ENCODE results near the gene AGO1.
"Not testable (repeated sequence)": the region's sequence is repeated elsewhere in the genome, so short reads cannot be mapped to it uniquely, and the experiment has no call there.

AGO1 gene

GRCh38 chr1:35869245-35869950 lies 13.6 kb upstream of the AGO1 start:
- DNase-seq, result not testable (repeated sequence)

- DNase-seq, result no peak
Observed at GRCh38 chr1:35870651-35871309, 12.2 kb upstream of the AGO1 start.

GRCh38 chr1:35873243-35873750 lies 9.7 kb upstream of the AGO1 start:
- no peak for DNase-seq

GRCh38 chr1:35874115-35874514 lies 8.9 kb upstream of the AGO1 start:
- DNase-seq, result not testable (repeated sequence)

- peak; percentile 20 for DNase-seq
Observed at GRCh38 chr1:35876988-35877387, 6.0 kb upstream of the AGO1 start.

GRCh38 chr1:35881850-35882273 lies 1.1 kb upstream of the AGO1 start:
- no peak for DNase-seq

GRCh38 chr1:35882586-35882944 lies 444 bp upstream of the AGO1 start:
- DNase-seq, result no peak

- DNase-seq, result peak; percentile 30
Observed at GRCh38 chr1:35883635-35884101, 659 bp downstream of the AGO1 start.

GRCh38 chr1:35884934-35885333 lies 1.9 kb downstream of the AGO1 start:
- no peak for DNase-seq

- no peak for DNase-seq
Observed at GRCh38 chr1:35885961-35886558, 3.1 kb downstream of the AGO1 start.

GRCh38 chr1:35886577-35887431 lies 3.8 kb downstream of the AGO1 start:
- DNase-seq, result no peak

- DNase-seq, result no peak
Observed at GRCh38 chr1:35887508-35887907, 4.5 kb downstream of the AGO1 start.

- DNase-seq, result no peak
Observed at GRCh38 chr1:35888255-35888654, 5.2 kb downstream of the AGO1 start.

- DNase-seq, result not testable (repeated sequence)
Observed at GRCh38 chr1:35888981-35889380, 6.0 kb downstream of the AGO1 start.

GRCh38 chr1:35893051-35893879 lies 10.3 kb downstream of the AGO1 start:
- DNase-seq, result no peak

- DNase-seq, result peak; percentile 54
Observed at GRCh38 chr1:35894183-35894582, 11.2 kb downstream of the AGO1 start.

- DNase-seq, result no peak
Observed at GRCh38 chr1:35894656-35895055, 11.6 kb downstream of the AGO1 start.

- no peak for DNase-seq
Observed at GRCh38 chr1:35899941-35900340, 16.9 kb downstream of the AGO1 start.

- DNase-seq, result no peak
Observed at GRCh38 chr1:35901235-35901634, 18.2 kb downstream of the AGO1 start.

GRCh38 chr1:35902671-35903070 lies 19.7 kb downstream of the AGO1 start:
- DNase-seq, result no peak

GRCh38 chr1:35914717-35915116 lies 31.7 kb downstream of the AGO1 start:
- DNase-seq, result no peak

GRCh38 chr1:35915693-35916092 lies 32.7 kb downstream of the AGO1 start:
- no peak for DNase-seq

Data from fibroblast of skin of back (primary cell).